ENCODE measurements around the gene EXOG.

GRCh38 chr3:38560284-38560683, 64.1 kb downstream of the EXOG start:
- no peak for TF ChIP-seq CTCF (IDR thresholded peaks at IDR 0.05)
- no peak for TF ChIP-seq POLR2A (IDR thresholded peaks at IDR 0.05)
- no peak for TF ChIP-seq POLR2AphosphoS5 (IDR thresholded peaks at IDR 0.05)

All from suprapubic skin (tissue), 4 donors.